Astrocyte (in vitro differentiated cells and primary cell): ENCODE results near the gene PDE3B. TPM values are rescaled to one million over a fixed set of nuclear protein-coding genes. Genes with fewer than 3 reads are reported as not detected.

Experiments
- DNase-seq: peaks from one replicate; pipeline ENCODE4 v3.0.0-alpha.2; 2010; ENCODE audit warnings: low read depth
- FAIRE-seq: peaks from 2 replicates; lab custom pipeline; 2011; peaks lifted over from hg19 to GRCh38; lab: Jason Lieb, UNC
- H2AFZ ChIP-seq: 2 replicates; pipeline ENCODE4 v1.6.0; 2012; ENCODE audit warnings: low read depth, low read length, inconsistent platforms
- H3K27ac ChIP-seq: 2 replicates; pipeline ENCODE4 v1.5.1; 2011; ENCODE audit warnings: low read depth, low read length, inconsistent platforms
- H3K27me3 ChIP-seq: 2 replicates; pipeline ENCODE4 v1.6.0; 2011; ENCODE audit warnings: low read length, inconsistent platforms; ENCODE audit not compliant: insufficient read depth
- H3K36me3 ChIP-seq: 2 replicates; pipeline ENCODE4 v1.5.1; 2011; ENCODE audit warnings: low read length, inconsistent platforms; ENCODE audit not compliant: insufficient read depth
- H3K4me1 ChIP-seq: 2 replicates; pipeline ENCODE4 v1.5.1; 2011; ENCODE audit warnings: low read length, inconsistent platforms; ENCODE audit not compliant: insufficient read depth
- H3K4me2 ChIP-seq: 2 replicates; pipeline ENCODE4 v1.6.0; 2012; ENCODE audit warnings: low read length, inconsistent platforms
- H3K4me3 ChIP-seq: 2 replicates; pipeline ENCODE4 v1.5.1; 2011; ENCODE audit warnings: low read depth, mild to moderate bottlenecking, low read length, inconsistent platforms; ENCODE audit not compliant: insufficient read depth
- H3K79me2 ChIP-seq: 2 replicates; pipeline ENCODE4 v1.6.0; 2012; ENCODE audit warnings: mild to moderate bottlenecking, low read length, inconsistent platforms; ENCODE audit not compliant: insufficient read depth
- H3K9ac ChIP-seq: 2 replicates; pipeline ENCODE4 v1.6.0; 2012; ENCODE audit warnings: mild to moderate bottlenecking, low read length, inconsistent platforms
- H3K9me3 ChIP-seq: 2 replicates; pipeline ENCODE4 v1.5.1; 2012; ENCODE audit warnings: low read depth, mild to moderate bottlenecking, low read length, inconsistent platforms; ENCODE audit not compliant: insufficient read depth
- H4K20me1 ChIP-seq: 2 replicates; pipeline ENCODE4 v1.6.0; 2012; ENCODE audit warnings: low read length, inconsistent platforms; ENCODE audit not compliant: insufficient read depth
- H3K27ac Mint-ChIP-seq: one replicate; pipeline ENCODE4 v1.8.0; 2021; ENCODE audit warnings: mild to moderate bottlenecking, mixed read lengths; ENCODE audit not compliant: unreplicated experiment
- H3K27me3 Mint-ChIP-seq: one replicate; pipeline ENCODE4 v1.8.0; 2021; ENCODE audit warnings: low read depth, mixed read lengths; ENCODE audit not compliant: unreplicated experiment
- H3K36me3 Mint-ChIP-seq: one replicate; pipeline ENCODE4 v1.8.0; 2021; ENCODE audit warnings: low read depth, mixed read lengths; ENCODE audit not compliant: unreplicated experiment
- H3K4me1 Mint-ChIP-seq: one replicate; pipeline ENCODE4 v1.8.0; 2021; ENCODE audit warnings: low read depth, mixed read lengths; ENCODE audit not compliant: unreplicated experiment
- H3K4me3 Mint-ChIP-seq: one replicate; pipeline ENCODE4 v1.8.0; 2021; ENCODE audit warnings: mild to moderate bottlenecking, moderate library complexity, mixed read lengths; ENCODE audit not compliant: unreplicated experiment
- H3K9me3 Mint-ChIP-seq: one replicate; pipeline ENCODE4 v1.8.0; 2021; ENCODE audit warnings: mild to moderate bottlenecking, mixed read lengths; ENCODE audit not compliant: unreplicated experiment
- CTCF ChIP-seq: IDR thresholded peaks from 2 replicates; pipeline ENCODE4 v1.5.1; 2011; ENCODE audit warnings: low read depth, mild to moderate bottlenecking, inconsistent platforms, low read length, moderate library complexity; ENCODE audit not compliant: insufficient read depth
- EZH2 ChIP-seq: IDR thresholded peaks from 2 replicates; pipeline ENCODE4 v1.6.1; 2012; ENCODE audit warnings: mild to moderate bottlenecking, low read length, inconsistent platforms; ENCODE audit not compliant: insufficient read depth
- total RNA-seq: library from RNA; stranded (reverse); gene quantifications from 2 replicates; pipeline ENCODE4 v1.2.1, GENCODE V29; 2021

PDE3B gene
- total RNA-seq, 1 donor from 2014 or later: 2.9 TPM

GRCh38 chr11:14634813-14635212 is 8.8 kb upstream of the PDE3B start:
- Histone ChIP-seq H3K79me2 (no peaks in the 10 kb centered on the region), H3K9me3 (no peaks in the 10 kb centered on the region), H3K4me3 (no peak overlapping the region), H3K27ac (no peak overlapping the region), H3K36me3 (no peaks in the 10 kb centered on the region), H3K4me1 (no peaks in the 10 kb centered on the region), H3K9ac (no peak overlapping the region), H2AFZ (no peak overlapping the region), H3K27me3 (peaks cover 10% of the 10 kb centered on the region), H3K4me2 (no peak overlapping the region), H4K20me1 (no peaks in the 10 kb centered on the region)
- Mint-ChIP-seq H3K9me3 (no peaks in the 10 kb centered on the region), H3K4me1 (peaks cover 11% of the 10 kb centered on the region), H3K27me3 (no peaks in the 10 kb centered on the region), H3K27ac (no peak overlapping the region), H3K36me3 (no peaks in the 10 kb centered on the region), H3K4me3 (no peak overlapping the region)
- FAIRE-seq (no peak), DNase-seq (no peak)
- no peak for TF ChIP-seq CTCF

- no peaks in the 10 kb centered on the region for H3K36me3 ChIP-seq
- H3K4me3 ChIP-seq: no peak overlapping the region
- peaks cover 11% of the 10 kb centered on the region for H3K4me1 Mint-ChIP-seq
- FAIRE-seq (peak; percentile 52), DNase-seq (no peak)
- H3K9me3 Mint-ChIP-seq: no peaks in the 10 kb centered on the region
- H3K36me3 Mint-ChIP-seq: no peaks in the 10 kb centered on the region
- peaks cover 14% of the 10 kb centered on the region for H3K27me3 ChIP-seq
- no peaks in the 10 kb centered on the region for H3K79me2 ChIP-seq
- no peak overlapping the region for H3K9ac ChIP-seq
- no peaks in the 10 kb centered on the region for H4K20me1 ChIP-seq
- no peaks in the 10 kb centered on the region for H3K9me3 ChIP-seq
- no peak overlapping the region for H2AFZ ChIP-seq
- no peaks in the 10 kb centered on the region for H3K27me3 Mint-ChIP-seq
- H3K27ac ChIP-seq: no peak overlapping the region
- no peak overlapping the region for H3K4me2 ChIP-seq
- no peak overlapping the region for H3K27ac Mint-ChIP-seq
- H3K4me1 ChIP-seq: no peaks in the 10 kb centered on the region
- no peak for TF ChIP-seq CTCF
- no peak for TF ChIP-seq EZH2
- no peak overlapping the region for H3K4me3 Mint-ChIP-seq
Measured at GRCh38 chr11:14635546-14635945, 8.1 kb upstream of the PDE3B start.

- no peak for FAIRE-seq
- Histone ChIP-seq H4K20me1 (no peaks in the 10 kb centered on the region), H3K27ac (no peak overlapping the region), H3K79me2 (no peaks in the 10 kb centered on the region), H3K4me2 (no peak overlapping the region), H2AFZ (no peak overlapping the region), H3K9me3 (no peaks in the 10 kb centered on the region), H3K4me1 (no peaks in the 10 kb centered on the region), H3K27me3 (peaks cover 14% of the 10 kb centered on the region), H3K9ac (no peak overlapping the region), H3K4me3 (no peak overlapping the region), H3K36me3 (no peaks in the 10 kb centered on the region)
- no peak for DNase-seq
- H3K27ac Mint-ChIP-seq: no peak overlapping the region
- no peaks in the 10 kb centered on the region for H3K9me3 Mint-ChIP-seq
- no peak overlapping the region for H3K4me3 Mint-ChIP-seq
- H3K36me3 Mint-ChIP-seq: no peaks in the 10 kb centered on the region
- TF ChIP-seq EZH2 (no peak), CTCF (no peak)
- peaks cover 2% of the 10 kb centered on the region for H3K27me3 Mint-ChIP-seq
- H3K4me1 Mint-ChIP-seq: peaks cover 11% of the 10 kb centered on the region
Measured at GRCh38 chr11:14636119-14636518, 7.5 kb upstream of the PDE3B start.
